ENCODE measurements around the gene PDCL3. TPM values are rescaled to one million over a fixed set of nuclear protein-coding genes. Genes with fewer than 3 reads are reported as not detected.

Gene PDCL3
- total RNA-seq, 1 donor from 2014 or later = 25.3 TPM

- TF ChIP-seq CTCF (IDR thresholded peaks at IDR 0.05; ENCODE audit: insufficient read depth, low read length, severe bottlenecking) = no peak
- Histone ChIP-seq H3K36me3 (ENCODE audit: control insufficient read depth, insufficient read depth, low read length) (no peaks in the 10 kb centered on the region), H3K27me3 (ENCODE audit: control insufficient read depth, insufficient read depth, low read length) (no peaks in the 10 kb centered on the region), H3K4me3 (ENCODE audit: low read depth, low read length) (no peak overlapping the region)
- DNase-seq (ENCODE audit: low read depth) (no peak), FAIRE-seq (no peak)
These were observed 14.0 kb upstream of the PDCL3 start for GRCh38 chr2:100548771-100549170.

- no peak for FAIRE-seq
- no peak for TF ChIP-seq CTCF (IDR thresholded peaks at IDR 0.05; ENCODE audit: insufficient read depth, low read length, severe bottlenecking)
- H3K4me3 ChIP-seq (ENCODE audit: low read depth, low read length) = no peak overlapping the region
- no peak for DNase-seq (ENCODE audit: low read depth)
- H3K27me3 ChIP-seq (ENCODE audit: control insufficient read depth, insufficient read depth, low read length) = no peaks in the 10 kb centered on the region
- no peaks in the 10 kb centered on the region for H3K36me3 ChIP-seq (ENCODE audit: control insufficient read depth, insufficient read depth, low read length)
These were observed 11.5 kb upstream of the PDCL3 start for GRCh38 chr2:100551303-100551702.

GRCh38 chr2:100554798-100555407 is 7.9 kb upstream of the PDCL3 start:
- Histone ChIP-seq H3K4me3 (ENCODE audit: low read depth, low read length) (no peak overlapping the region), H3K36me3 (ENCODE audit: control insufficient read depth, insufficient read depth, low read length) (no peaks in the 10 kb centered on the region), H3K27me3 (ENCODE audit: control insufficient read depth, insufficient read depth, low read length) (no peaks in the 10 kb centered on the region)
- FAIRE-seq = no peak
- no peak for DNase-seq (ENCODE audit: low read depth)
- TF ChIP-seq CTCF (IDR thresholded peaks at IDR 0.05; ENCODE audit: insufficient read depth, low read length, severe bottlenecking) = no peak

GRCh38 chr2:100556746-100557145 is 6.0 kb upstream of the PDCL3 start:
- DNase-seq (ENCODE audit: low read depth) = no peak
- no peaks in the 10 kb centered on the region for H3K27me3 ChIP-seq (ENCODE audit: control insufficient read depth, insufficient read depth, low read length)
- TF ChIP-seq CTCF (IDR thresholded peaks at IDR 0.05; ENCODE audit: insufficient read depth, low read length, severe bottlenecking) = no peak
- no peaks in the 10 kb centered on the region for H3K36me3 ChIP-seq (ENCODE audit: control insufficient read depth, insufficient read depth, low read length)
- H3K4me3 ChIP-seq (ENCODE audit: low read depth, low read length) = no peak overlapping the region
- FAIRE-seq = no peak

GRCh38 chr2:100560216-100560830 is 2.5 kb upstream of the PDCL3 start:
- DNase-seq (ENCODE audit: low read depth) = no peak
- Histone ChIP-seq H3K4me3 (ENCODE audit: low read depth, low read length) (no peak overlapping the region), H3K27me3 (ENCODE audit: control insufficient read depth, insufficient read depth, low read length) (no peaks in the 10 kb centered on the region), H3K36me3 (ENCODE audit: control insufficient read depth, insufficient read depth, low read length) (no peaks in the 10 kb centered on the region)
- no peak for TF ChIP-seq CTCF (IDR thresholded peaks at IDR 0.05; ENCODE audit: insufficient read depth, low read length, severe bottlenecking)
- FAIRE-seq = no peak

GRCh38 chr2:100561191-100561590 is 1.6 kb upstream of the PDCL3 start:
- H3K4me3 ChIP-seq (ENCODE audit: low read depth, low read length) = no peak overlapping the region
- H3K36me3 ChIP-seq (ENCODE audit: control insufficient read depth, insufficient read depth, low read length) = no peaks in the 10 kb centered on the region
- H3K27me3 ChIP-seq (ENCODE audit: control insufficient read depth, insufficient read depth, low read length) = no peaks in the 10 kb centered on the region
- no peak for TF ChIP-seq CTCF (IDR thresholded peaks at IDR 0.05; ENCODE audit: insufficient read depth, low read length, severe bottlenecking)
- FAIRE-seq (no peak), DNase-seq (ENCODE audit: low read depth) (peak; percentile 71)
